NCI-H187 treated with DMSO at 0.1 percent for 48 hours (cell line): ENCODE data around the gene SEPTIN11.

ENCODE experiments used
- DNase-seq: peaks from one replicate; lab custom pipeline; 2025; lab: John Stamatoyannopoulos, UW

SEPTIN11 gene

DNA sequence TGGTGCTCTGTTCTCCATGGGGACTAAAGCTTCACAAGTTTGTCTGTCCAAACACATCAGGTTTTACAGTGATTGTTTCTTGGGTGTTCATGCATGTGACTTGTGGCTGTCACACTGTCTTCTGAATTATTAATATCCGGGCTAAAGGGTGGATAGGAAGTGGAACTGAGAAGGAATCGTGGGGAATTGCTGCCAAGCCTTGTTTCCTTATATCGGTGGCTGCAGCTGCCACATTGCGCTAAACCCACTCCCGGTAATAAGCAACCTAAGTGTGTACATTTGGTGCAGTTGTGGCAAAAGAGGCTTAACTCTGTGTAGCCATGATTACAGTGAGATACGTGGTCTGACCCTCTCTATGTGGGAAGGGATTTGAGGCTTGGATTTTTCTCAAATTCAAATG is 30.7 kb downstream of the SEPTIN11 start:
- no peak for DNase-seq

DNA sequence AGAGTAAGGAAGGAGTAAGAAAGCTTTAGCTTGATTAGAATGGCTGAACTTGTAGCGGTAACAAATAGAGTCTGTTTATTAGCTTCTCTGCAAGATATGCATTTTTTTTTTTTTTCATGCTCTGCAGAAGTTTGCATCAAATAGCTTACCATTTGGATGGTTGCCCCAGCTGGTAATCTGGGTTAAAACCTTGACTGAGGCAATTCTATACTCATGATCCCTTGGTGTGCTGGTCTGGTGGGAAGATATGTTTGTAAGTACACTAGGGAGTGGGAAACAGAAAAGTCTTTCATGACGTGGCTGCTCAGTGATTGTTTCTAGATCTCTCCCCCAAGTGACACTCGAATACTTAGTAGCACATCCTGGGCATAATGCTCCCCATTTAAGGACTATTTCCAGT is 32.1 kb downstream of the SEPTIN11 start:
- no peak for DNase-seq

DNA sequence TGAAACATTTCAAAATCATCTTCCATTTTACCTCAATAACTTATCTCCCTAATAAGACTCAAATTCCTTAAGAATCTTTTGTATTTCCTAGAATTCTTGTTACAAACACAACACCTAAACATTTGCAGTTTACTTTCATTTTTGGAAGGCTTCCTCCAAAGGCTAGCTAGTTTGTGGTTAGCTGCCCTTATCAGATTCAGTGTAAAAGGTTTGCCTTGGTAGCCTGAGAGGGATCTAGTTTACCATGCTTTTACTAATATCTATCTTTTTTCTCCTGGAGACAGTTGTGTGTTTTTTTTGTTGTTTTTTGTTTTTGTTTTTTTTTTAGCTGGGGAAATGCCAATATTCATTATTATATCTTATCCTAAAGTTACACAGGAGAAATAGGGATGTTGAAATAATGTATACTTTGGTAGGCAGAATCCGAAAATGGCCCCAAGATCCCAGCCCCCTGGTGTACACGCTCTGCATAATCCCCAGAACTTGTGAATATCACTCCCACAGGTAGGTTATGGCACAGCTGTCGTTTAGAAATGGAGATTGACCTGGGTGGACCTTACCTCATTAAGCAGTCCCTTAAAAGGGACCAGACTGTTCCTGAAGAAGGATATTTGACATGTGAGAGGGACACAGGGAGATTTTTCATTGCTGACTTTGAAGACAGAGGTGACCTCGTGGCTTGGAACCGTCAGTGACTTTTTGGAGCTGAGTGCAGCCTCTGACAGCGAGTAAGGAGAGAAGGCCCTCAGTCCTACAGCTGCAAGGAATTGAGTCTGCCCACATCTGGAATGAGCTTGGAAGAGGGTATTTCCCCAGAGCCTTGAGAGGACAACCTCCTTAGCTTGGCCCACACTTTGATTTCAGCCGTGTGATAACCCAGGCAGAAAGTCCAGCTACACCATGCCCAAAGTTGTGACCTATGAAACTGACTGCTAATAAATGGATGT is 33.4 kb downstream of the SEPTIN11 start:
- DNase-seq: no peak

DNA sequence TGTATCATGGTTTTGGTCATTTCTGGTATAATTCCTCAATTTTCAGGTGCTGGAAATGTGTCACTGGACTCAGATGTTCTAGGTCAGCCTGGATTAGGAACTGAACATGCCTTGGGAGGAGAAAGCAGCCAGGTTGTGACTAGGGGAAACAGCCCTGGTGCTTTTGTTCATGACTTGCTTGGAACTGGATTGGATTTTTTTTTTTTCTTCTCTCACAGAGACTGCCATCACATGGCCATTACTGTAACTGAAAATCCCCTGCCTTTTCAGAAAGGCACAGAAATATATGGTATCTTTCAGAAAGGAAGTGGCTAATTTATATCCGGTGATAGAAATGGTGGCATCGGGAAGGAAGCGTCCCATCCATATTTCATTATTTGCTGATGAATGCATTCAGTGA is 34.6 kb downstream of the SEPTIN11 start:
- DNase-seq: no peak

DNA sequence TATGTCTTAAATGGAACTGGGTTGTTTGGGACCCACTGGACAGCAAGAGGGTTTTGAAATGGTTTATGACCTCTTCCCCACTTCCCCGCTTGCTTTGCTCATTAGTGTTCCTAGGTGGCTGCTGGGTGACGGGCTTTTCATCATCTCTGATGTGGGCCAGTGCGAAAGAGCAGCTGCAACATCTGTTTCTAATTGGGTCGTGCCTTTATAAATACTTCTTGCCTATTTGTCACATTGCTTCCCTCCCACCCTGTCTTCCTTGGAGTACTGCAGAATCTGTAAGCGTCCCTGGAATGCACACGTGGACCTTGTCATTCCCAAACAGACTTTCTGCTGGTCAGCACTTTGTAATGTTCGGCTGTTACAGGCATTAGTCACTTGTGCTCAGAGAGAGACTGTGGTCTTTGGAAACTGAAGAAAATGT is 35.2 kb downstream of the SEPTIN11 start:
- no peak for DNase-seq

DNA sequence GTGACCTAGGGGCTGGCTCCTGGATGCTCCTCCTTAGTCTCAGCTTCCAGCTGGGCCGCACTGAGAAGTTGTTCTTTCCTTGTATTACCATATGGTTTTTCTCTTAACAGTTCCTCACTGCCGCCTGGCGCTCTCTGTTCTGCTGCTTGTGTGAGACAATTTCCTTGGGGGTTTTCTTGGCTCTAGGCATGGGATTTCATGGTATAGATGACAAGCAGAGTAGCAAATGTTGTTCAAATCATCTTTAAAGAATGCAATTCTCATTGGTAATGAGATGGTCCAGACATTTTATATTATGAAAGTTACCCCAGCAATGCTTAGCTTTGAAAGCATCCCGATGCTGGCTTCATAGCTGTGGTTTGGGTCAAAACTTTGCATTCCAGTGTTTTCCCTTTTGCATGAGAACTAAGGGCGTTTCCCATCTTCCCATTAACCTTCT is 37.6 kb downstream of the SEPTIN11 start:
- no peak for DNase-seq

DNA sequence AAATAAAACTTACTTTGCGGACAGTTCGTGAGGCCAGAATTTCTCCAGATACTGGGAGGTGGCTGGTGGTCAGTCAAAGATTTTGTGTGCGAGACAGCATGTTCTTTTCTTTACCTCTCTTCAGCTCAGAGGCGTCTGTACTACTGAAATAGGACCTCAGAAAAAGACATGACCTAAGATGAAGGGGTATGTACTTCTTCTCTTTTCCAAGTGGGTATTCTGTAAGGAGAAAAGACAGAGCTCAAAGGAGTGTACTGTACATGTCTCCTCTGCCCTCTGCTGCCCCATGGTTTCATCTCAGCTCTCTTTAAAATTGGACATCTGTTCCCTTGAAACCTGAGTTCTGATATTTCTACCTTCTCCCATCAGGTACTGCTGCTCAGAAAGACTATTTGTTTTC is 38.1 kb downstream of the SEPTIN11 start:
- no peak for DNase-seq

DNA sequence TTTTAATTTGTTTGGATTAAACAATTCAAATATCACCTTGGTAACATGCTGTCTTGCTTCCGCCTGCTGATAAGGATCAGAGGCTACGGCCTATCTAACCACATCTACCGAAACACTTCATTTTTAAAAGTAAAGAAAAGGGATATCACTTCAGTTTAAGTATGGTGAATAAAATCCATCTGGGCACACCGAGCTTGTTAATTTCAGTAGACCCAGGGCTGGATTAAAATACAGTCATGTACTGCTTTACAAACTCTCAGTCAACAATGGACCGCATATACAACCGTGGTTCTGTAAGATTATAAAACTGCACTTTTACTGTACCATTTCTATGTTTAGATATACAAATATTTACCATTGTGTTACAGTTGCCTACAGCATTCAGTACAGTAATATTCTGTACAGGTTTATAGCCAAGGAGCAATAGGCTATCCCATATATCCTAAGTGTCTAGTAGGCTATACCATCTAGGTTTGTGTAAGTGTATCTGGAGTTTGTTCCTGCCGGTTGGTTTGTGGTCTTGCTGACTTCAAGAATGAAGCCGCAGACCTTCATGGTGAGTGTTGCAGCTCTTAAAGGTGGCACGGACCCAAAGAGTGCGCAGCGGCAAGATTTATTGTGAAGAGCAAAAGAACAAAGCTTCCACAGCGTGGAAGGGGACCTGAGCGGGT is 40.0 kb downstream of the SEPTIN11 start:
- no peak for DNase-seq

DNA sequence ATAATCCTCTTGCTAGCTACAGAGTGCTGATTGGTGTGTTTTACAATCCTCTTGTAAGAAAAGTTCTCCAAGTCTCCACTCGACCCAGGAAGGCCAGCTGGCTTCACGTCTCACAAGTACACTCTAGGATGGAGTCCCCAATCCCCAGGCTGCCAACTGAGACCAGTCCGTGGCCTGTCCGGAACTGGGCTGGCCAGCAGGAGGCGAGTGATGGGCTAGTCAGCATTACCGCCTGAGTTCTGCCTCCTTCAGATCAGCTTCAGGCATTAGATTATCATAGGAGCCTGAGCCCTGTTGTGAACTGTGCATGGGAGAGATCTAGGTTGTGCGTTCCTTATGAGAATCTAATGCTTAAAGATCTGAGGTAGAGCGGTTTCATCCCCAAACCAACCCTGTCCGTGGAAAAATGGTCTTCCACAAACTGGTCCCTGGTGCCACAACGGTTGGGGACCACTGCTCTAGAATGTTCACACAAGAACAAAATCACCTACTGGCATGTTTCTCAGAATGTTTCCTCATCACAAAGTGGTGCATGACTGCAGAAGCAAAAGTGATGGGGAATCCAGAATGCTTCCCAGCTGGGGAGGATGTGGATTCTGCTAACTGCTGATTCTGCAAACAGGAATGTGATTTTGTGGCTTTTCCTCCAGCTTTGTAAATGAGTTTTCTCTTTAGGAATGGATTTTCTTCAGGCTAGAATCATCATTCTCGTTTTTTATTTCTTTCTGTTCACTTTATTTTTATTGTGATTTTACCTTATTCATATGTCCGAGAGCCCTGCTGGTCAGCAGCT is 40.9 kb downstream of the SEPTIN11 start:
- DNase-seq: no peak

DNA sequence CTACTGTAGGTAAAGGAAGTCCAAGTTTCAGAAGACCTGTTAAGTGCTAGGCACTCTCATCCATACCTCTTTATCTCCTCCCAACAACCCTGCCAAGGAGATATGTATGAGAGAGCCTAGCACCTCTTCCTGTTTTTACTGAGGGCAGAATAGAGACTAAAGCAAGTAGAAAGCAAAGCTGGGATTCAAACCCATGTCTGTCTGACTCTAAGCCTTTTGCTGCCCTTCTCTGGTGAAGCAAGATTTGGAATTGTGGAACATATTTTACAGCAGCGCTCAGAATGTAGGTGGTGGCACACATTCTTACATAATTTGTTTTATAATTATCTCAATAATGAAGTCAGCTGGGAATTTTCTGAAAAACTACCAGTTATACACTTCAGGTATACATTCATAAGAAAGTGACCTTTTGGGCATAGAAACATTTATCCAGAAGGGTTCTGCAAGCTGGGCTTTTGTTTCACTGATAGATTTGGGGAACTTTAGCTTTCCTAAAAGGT is 41.7 kb downstream of the SEPTIN11 start:
- no peak for DNase-seq

DNA sequence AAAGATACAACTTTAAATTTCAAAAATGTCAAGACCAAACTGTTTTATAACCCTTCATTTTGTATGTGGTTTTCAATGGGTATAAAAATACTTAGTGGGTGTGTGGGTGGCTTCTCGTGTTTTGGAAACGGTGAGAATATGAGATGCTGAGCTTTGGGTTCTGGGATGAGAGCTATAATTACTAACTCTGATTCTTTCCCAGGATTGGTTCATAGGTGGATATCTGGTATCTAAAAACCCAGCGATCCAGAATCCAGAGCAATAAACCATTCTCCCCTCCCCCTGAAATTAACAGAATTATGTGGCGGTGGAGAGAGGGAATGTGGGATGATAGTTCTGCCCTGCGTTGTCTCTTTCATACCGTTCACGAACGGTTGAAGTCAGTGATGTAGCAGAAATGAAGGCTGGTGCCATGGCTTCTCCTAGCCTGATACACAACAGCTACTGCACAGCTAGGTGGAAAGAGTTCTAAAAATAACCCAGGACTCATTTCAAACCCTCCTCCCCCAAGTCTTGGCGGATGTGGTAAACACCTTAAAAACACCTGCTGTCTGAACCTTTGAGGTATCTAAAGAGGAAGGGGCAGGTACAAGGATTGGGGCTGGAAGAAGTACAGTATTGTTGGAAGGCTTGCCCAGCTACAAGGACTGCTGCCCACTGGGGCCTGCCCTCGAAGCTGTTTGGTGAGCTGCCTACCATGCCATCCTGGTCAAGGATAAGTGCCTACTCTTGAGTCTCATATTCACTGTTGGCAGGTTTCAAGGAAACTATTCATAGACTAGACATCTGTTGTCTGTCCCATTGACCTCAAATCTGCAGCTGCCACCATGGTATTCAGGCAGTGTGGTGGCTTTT is 44.5 kb downstream of the SEPTIN11 start:
- peak; percentile 96 for DNase-seq

DNA sequence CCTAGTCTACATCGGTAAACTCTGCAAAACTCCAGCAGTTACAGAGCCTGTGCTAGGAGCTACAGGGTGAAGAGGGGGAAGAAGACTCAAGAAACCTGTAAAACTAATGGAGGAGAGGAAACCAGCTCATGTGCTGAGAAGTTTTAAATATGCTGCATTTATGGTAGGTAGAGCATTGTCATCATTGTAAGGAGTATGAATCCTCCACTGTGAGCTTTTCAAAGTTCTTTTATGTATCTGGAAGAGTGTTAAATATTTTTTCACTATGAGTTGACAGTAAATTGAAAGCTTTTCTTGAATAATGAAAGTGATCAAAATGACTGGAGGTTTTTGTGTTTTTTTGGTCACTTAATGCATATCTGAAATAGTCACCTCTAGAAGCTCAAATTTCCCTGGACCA is 46.2 kb downstream of the SEPTIN11 start:
- DNase-seq: no peak

DNA sequence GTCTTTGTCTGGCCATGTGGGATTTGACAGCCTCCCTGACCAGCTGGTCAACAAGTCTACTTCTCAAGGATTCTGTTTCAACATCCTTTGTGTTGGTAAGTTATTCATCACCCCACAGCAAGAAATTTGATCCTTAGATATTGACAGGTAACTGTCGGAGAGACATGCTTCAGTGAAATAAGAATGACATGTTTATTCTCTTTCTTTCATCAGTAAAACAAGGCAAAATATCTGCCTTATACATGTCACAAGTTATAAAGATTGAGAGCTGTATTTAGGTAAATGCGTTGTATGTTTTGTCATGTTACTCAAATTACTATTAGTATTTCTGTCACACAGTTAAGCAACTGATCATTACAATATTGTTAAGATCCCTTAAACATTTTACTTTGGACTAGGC is 46.9 kb downstream of the SEPTIN11 start:
- DNase-seq: peak; percentile 84

DNA sequence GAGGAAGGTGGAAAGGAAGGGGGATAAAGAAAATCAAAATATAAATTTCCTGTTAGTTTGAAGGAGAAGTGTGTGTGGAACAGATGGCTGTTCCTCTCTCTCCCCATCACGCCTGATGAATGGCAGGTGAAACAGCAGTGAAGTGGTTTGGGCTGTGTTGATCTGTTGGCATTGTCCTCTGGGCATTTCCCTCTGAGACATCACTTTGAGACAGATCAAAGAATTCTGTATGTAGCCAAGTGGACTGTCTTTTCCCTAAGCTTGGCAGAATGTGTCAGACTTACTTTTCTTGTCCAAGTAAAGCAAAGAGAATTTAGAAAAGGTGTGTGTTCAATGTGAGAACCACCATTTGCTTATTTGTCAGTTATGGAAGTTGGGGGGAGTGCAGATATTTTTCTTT is 47.5 kb downstream of the SEPTIN11 start:
- peak; percentile 66 for DNase-seq

DNA sequence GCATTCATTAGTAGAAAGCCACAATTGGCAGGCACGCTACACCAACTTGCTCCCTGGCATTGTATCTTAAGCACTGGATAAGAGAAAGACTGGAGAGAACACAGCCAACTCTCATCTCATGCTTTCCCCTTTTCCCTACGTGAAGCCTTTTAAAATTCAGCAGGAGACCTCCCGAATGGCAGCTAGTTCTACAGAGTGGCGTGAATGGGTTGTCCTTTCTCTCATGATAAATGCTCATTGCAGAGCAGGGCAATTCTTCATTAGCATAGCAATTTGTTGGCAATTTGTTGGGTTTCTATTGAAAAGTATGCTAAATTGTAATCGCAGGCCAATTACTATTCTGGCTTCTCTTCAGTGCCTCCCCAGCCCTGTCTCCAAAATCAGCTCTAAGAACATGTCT is 48.0 kb downstream of the SEPTIN11 start:
- DNase-seq: no peak

DNA sequence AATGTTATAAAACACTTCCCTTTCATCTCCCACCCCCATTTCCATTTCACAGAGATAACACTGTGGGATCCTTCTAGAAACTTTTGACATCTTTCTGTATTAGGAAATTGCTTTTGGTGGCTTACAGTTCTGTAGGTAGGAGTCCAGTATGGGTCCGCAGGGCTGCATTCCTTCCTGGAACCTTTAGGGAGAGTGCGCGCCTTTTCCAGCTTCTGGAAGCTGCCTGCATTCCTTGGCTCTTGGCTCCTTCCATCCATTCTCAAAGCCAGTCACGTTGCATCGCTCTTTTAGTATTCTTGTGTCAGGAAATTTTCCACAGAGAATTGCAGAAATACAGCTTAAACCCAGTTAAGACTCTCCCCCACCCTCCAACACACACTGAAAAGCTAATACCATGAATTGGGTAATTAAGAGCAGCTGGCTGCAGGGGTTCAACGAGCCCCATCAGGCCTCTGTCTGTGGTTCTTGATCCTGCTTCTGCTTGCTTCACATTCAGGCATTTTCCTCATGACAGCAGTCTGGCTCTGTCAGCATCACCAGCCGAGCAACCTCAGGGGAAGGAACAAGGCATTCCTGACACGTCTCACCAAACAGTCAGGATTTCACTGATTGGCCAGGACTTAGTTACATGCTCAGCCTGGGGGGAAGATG is 48.8 kb downstream of the SEPTIN11 start:
- DNase-seq: no peak
